DND-41 (cell line): ENCODE measurements around the gene PTPN4.
A peak's percentile ranks its signal among the peaks of the same experiment; 100 is the strongest.

ENCODE experiments used
- ATAC-seq: fragments of 200-7000 bp; cut with Tn5 transposase; 3 replicates; pipeline ENCODE4 v1.9.1; 2021; ENCODE audit warnings: low read depth; ENCODE audit not compliant: insufficient read depth
- DNase-seq: peaks from one replicate; pipeline ENCODE4 v3.0.0-alpha.2; 2020
- H2AFZ ChIP-seq: 2 replicates; pipeline ENCODE4 v1.6.0; 2012; ENCODE audit warnings: low read depth, low read length
- H3K27ac ChIP-seq: 2 replicates; pipeline ENCODE4 v1.5.1; 2012; ENCODE audit warnings: low read length, inconsistent platforms
- H3K27me3 ChIP-seq: fragments of 200-600 bp; sonication (generic); 2 replicates; pipeline ENCODE4 v1.6.0; 2012; ENCODE audit warnings: low read length, mild to moderate bottlenecking, inconsistent platforms; ENCODE audit not compliant: insufficient read depth, poor library complexity
- H3K36me3 ChIP-seq: 2 replicates; pipeline ENCODE4 v1.5.1; 2012; ENCODE audit warnings: low read length, inconsistent platforms; ENCODE audit not compliant: insufficient read depth
- H3K4me1 ChIP-seq: 2 replicates; pipeline ENCODE4 v1.5.1; 2012; ENCODE audit warnings: mild to moderate bottlenecking, low read length; ENCODE audit not compliant: insufficient read depth
- H3K4me2 ChIP-seq: 2 replicates; pipeline ENCODE4 v1.6.0; 2012; ENCODE audit warnings: mild to moderate bottlenecking, moderate library complexity, low read length, inconsistent platforms; ENCODE audit not compliant: insufficient read depth
- H3K4me3 ChIP-seq, 2 experiments: fragments of 200-600 bp in 1 of 2; shearing (Covaris generic) in 1 of 2; 2 replicates each; pipeline ENCODE4 v1.5.1; 2012 to 2016; ENCODE audit warnings: inconsistent platforms in 2 of 2, low read length in 2 of 2, mild to moderate bottlenecking in 2 of 2, low read depth in 1 of 2, moderate library complexity in 1 of 2
- H3K79me2 ChIP-seq: 2 replicates; pipeline ENCODE4 v1.6.0; 2012; ENCODE audit warnings: low read length, inconsistent platforms; ENCODE audit not compliant: insufficient read depth
- H3K9ac ChIP-seq: 2 replicates; pipeline ENCODE4 v1.6.0; 2012; ENCODE audit warnings: low read depth, mild to moderate bottlenecking, inconsistent platforms, low read length, moderate library complexity
- H3K9me3 ChIP-seq: 2 replicates; pipeline ENCODE4 v1.5.1; 2012; ENCODE audit warnings: low read length, moderate library complexity, mild to moderate bottlenecking, inconsistent platforms; ENCODE audit not compliant: insufficient read depth, severe bottlenecking
- H4K20me1 ChIP-seq: 2 replicates; pipeline ENCODE4 v1.6.0; 2012; ENCODE audit warnings: low read length; ENCODE audit not compliant: insufficient read depth
- EZH2 ChIP-seq: IDR thresholded peaks from 3 replicates; pipeline ENCODE4 v1.6.1; 2012; ENCODE audit warnings: borderline replicate concordance, low read depth, mild to moderate bottlenecking, moderate library complexity, low read length, inconsistent platforms; ENCODE audit not compliant: severe bottlenecking
- TF ChIP-seq, protein P1 (sequence below): IDR thresholded peaks from 2 replicates; pipeline ENCODE4 v1.5.1; 2012; ENCODE audit warnings: borderline replicate concordance, low read length, moderate library complexity, mild to moderate bottlenecking; ENCODE audit not compliant: poor library complexity, severe bottlenecking; ENCODE audit errors: extremely low read depth

PTPN4 gene

DNA sequence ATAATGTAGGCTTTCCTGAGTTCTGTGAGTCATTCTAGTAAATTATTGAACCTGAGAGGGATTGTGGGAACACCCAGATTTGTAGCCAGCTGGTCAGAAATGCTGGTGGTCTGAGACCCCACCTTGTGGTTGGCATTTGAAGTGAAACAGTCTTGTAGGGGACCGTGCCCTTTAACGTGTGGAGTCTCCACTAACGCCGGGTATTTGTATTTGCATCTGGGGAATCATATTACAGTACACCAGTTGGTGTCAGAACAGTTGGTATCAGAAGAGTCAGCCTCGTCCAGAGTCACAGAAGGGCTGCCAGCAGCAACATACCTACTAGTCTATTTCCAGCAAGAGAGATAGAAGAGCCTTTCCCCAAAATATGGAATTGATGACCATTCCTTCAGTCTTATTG lies 38.3 kb upstream of the PTPN4 start:
- no peaks in the 10 kb centered on the region for H4K20me1 ChIP-seq
- H3K36me3 ChIP-seq = no peaks in the 10 kb centered on the region
- H3K4me3 ChIP-seq = no peak overlapping the region
- no peaks in the 10 kb centered on the region for H3K4me1 ChIP-seq
- TF ChIP-seq, protein P1, sequence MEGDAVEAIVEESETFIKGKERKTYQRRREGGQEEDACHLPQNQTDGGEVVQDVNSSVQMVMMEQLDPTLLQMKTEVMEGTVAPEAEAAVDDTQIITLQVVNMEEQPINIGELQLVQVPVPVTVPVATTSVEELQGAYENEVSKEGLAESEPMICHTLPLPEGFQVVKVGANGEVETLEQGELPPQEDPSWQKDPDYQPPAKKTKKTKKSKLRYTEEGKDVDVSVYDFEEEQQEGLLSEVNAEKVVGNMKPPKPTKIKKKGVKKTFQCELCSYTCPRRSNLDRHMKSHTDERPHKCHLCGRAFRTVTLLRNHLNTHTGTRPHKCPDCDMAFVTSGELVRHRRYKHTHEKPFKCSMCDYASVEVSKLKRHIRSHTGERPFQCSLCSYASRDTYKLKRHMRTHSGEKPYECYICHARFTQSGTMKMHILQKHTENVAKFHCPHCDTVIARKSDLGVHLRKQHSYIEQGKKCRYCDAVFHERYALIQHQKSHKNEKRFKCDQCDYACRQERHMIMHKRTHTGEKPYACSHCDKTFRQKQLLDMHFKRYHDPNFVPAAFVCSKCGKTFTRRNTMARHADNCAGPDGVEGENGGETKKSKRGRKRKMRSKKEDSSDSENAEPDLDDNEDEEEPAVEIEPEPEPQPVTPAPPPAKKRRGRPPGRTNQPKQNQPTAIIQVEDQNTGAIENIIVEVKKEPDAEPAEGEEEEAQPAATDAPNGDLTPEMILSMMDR = no peak
- TF ChIP-seq EZH2 = no peak
- H3K9ac ChIP-seq = no peak overlapping the region
- H2AFZ ChIP-seq = no peak overlapping the region
- H3K79me2 ChIP-seq = no peaks in the 10 kb centered on the region
- DNase-seq (no peak), ATAC-seq (no peak)
- no peaks in the 10 kb centered on the region for H3K9me3 ChIP-seq
- no peak overlapping the region for H3K27ac ChIP-seq
- no peak overlapping the region for H3K4me2 ChIP-seq
- no peaks in the 10 kb centered on the region for H3K27me3 ChIP-seq

DNA sequence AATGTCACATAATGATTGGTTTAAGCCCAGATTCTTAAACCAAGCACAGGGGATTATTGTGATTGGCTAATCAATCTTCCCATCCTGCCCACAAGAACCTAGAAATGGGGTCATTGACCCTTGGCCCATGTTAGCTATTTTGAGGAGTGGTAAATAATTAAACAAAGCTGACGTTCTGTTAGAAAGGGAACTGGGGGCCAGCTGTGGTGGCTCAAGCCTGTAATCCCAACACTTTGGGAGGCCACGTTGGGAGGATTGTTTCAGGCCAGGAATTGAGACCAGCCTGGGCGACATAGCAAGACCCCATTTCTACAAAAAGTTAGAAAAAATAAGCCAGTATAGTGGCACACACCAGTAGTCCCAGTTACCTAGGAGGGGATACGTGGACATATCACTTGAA lies 37.8 kb upstream of the PTPN4 start:
- Histone ChIP-seq H3K27me3 (no peaks in the 10 kb centered on the region), H3K4me3 (no peak overlapping the region), H3K4me1 (no peaks in the 10 kb centered on the region), H3K9ac (no peak overlapping the region), H3K27ac (no peak overlapping the region), H3K9me3 (no peaks in the 10 kb centered on the region), H3K79me2 (no peaks in the 10 kb centered on the region), H4K20me1 (no peaks in the 10 kb centered on the region), H3K36me3 (no peaks in the 10 kb centered on the region), H2AFZ (no peak overlapping the region), H3K4me2 (no peak overlapping the region)
- ATAC-seq (no peak), DNase-seq (no peak)
- TF ChIP-seq, protein P1 = no peak
- TF ChIP-seq EZH2 = no peak

DNA sequence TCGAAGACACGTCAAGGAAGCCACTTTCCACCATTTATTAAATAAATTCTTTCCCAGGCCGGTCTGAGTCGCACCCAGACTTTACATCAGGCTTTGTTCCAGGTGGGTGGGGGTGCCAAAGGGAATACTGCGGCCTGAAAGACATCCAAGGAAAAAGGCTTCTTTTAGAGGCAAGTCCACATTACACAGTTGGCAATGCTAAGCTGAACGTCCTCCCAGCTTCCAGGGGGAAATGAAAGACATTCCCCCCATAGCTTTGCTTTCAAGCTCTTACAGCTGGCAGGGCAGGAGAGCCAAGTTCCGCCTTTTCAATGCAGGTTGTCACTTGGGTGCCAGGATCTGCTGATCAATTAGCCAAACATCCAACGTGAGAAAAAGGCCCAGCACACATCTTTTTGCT lies 36.5 kb upstream of the PTPN4 start:
- ATAC-seq (no peak), DNase-seq (no peak)
- TF ChIP-seq, protein P1 = no peak
- TF ChIP-seq EZH2 = no peak
- H3K27me3 ChIP-seq = no peaks in the 10 kb centered on the region
- H2AFZ ChIP-seq = no peak overlapping the region
- no peaks in the 10 kb centered on the region for H3K36me3 ChIP-seq
- H3K27ac ChIP-seq = no peak overlapping the region
- H3K4me3 ChIP-seq = no peak overlapping the region
- no peaks in the 10 kb centered on the region for H3K9me3 ChIP-seq
- no peaks in the 10 kb centered on the region for H3K79me2 ChIP-seq
- H3K4me1 ChIP-seq = no peaks in the 10 kb centered on the region
- H3K4me2 ChIP-seq = no peak overlapping the region
- no peak overlapping the region for H3K9ac ChIP-seq
- H4K20me1 ChIP-seq = no peaks in the 10 kb centered on the region

DNA sequence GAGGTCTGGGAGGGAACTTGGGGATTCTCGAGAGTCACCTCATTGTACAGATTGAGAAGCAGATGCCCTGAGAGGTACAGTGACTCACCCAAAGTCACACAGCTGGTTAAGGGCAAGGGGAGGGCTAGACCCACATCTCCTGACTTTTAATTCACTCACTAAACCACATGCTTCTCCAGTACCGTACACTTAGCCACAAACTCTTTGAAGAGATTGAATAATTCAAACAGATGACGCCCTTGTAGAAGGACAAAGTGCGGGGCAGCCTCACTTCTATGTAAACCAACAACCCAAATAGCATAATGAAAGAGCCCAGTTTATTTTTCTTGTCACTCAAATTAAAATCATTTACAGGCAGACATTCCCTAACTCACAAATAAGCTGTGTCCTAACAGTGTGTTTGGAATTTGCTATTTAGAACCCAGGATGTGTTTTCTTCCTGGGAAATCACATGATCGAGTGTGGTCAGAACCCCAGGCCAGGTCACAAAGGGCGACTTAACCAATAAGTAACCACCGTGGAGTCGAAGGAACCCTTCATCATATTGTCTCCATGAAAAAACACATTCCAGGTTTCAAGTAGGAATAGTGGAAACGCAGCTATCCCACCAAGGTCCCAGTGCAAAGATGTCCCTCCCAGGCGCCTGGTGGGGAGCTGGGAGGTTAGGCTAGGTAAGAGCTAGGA lies 35.8 kb upstream of the PTPN4 start:
- Histone ChIP-seq H3K4me2 (no peak overlapping the region), H3K79me2 (no peaks in the 10 kb centered on the region), H2AFZ (no peak overlapping the region), H3K27me3 (no peaks in the 10 kb centered on the region), H3K9me3 (no peaks in the 10 kb centered on the region), H3K27ac (no peak overlapping the region), H4K20me1 (no peaks in the 10 kb centered on the region), H3K4me1 (no peaks in the 10 kb centered on the region), H3K36me3 (no peaks in the 10 kb centered on the region), H3K4me3 (no peak overlapping the region), H3K9ac (no peak overlapping the region)
- no peak for TF ChIP-seq EZH2
- TF ChIP-seq, protein P1 = no peak
- ATAC-seq = peak; percentile 80
- DNase-seq = no peak
